ENCODE measurements around the gene ABTB1. TPM values are rescaled to one million over a fixed set of nuclear protein-coding genes. Genes with fewer than 3 reads are reported as not detected.
A peak's percentile ranks its signal among the peaks of the same experiment; 100 is the strongest.

Gene ABTB1
- total RNA-seq, 1 donor from 2014 or later = 11.8 TPM

- Histone ChIP-seq H3K4me3 (ENCODE audit: insufficient read depth, low read depth, low read length) (no peak overlapping the region), H3K4me2 (ENCODE audit: low read length) (peak overlapping the region; percentile 65), H3K79me2 (ENCODE audit: insufficient read depth, low read length) (no peaks in the 10 kb centered on the region), H4K20me1 (ENCODE audit: insufficient read depth, low read length) (no peaks in the 10 kb centered on the region), H2AFZ (ENCODE audit: low read depth, low read length) (no peak overlapping the region), H3K36me3 (ENCODE audit: insufficient read depth, low read length) (no peaks in the 10 kb centered on the region), H3K27me3 (ENCODE audit: insufficient read depth, low read length) (no peaks in the 10 kb centered on the region), H3K27ac (ENCODE audit: low read depth, low read length) (peak overlapping the region; percentile 83), H3K9me3 (ENCODE audit: insufficient read depth, low read depth, low read length) (no peaks in the 10 kb centered on the region), H3K9ac (ENCODE audit: low read length) (peak overlapping the region; percentile 71), H3K4me1 (ENCODE audit: insufficient read depth, low read length) (peaks cover 31% of the 10 kb centered on the region)
- no peak for TF ChIP-seq EZH2 (IDR thresholded peaks at IDR 0.05; ENCODE audit: insufficient read depth, low read length)
- TF ChIP-seq, protein P1, sequence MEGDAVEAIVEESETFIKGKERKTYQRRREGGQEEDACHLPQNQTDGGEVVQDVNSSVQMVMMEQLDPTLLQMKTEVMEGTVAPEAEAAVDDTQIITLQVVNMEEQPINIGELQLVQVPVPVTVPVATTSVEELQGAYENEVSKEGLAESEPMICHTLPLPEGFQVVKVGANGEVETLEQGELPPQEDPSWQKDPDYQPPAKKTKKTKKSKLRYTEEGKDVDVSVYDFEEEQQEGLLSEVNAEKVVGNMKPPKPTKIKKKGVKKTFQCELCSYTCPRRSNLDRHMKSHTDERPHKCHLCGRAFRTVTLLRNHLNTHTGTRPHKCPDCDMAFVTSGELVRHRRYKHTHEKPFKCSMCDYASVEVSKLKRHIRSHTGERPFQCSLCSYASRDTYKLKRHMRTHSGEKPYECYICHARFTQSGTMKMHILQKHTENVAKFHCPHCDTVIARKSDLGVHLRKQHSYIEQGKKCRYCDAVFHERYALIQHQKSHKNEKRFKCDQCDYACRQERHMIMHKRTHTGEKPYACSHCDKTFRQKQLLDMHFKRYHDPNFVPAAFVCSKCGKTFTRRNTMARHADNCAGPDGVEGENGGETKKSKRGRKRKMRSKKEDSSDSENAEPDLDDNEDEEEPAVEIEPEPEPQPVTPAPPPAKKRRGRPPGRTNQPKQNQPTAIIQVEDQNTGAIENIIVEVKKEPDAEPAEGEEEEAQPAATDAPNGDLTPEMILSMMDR (IDR thresholded peaks at IDR 0.05; ENCODE audit: insufficient read depth, low read depth, low read length) = no peak
- no peaks in the 10 kb centered on the region for H3K27me3 Mint-ChIP-seq (ENCODE audit: low read depth, unreplicated experiment)
- no peak overlapping the region for H3K4me3 Mint-ChIP-seq (ENCODE audit: unreplicated experiment)
- peaks cover 8% of the 10 kb centered on the region for H3K36me3 Mint-ChIP-seq (ENCODE audit: low read depth, unreplicated experiment)
- FAIRE-seq = no peak
- H3K4me1 Mint-ChIP-seq (ENCODE audit: low read depth, unreplicated experiment) = peaks cover 26% of the 10 kb centered on the region
- DNase-seq (ENCODE audit: low read depth) = no peak
- H3K9me3 Mint-ChIP-seq (ENCODE audit: unreplicated experiment) = no peaks in the 10 kb centered on the region
- H3K27ac Mint-ChIP-seq (ENCODE audit: unreplicated experiment) = peak overlapping the region; percentile 94
Measured at GRCh38 chr3:127689266-127689860, 16.6 kb downstream of the ABTB1 start.

GRCh38 chr3:127690106-127690505, 17.4 kb downstream of the ABTB1 start:
- Histone ChIP-seq H3K9me3 (ENCODE audit: insufficient read depth, low read depth, low read length) (no peaks in the 10 kb centered on the region), H2AFZ (ENCODE audit: low read depth, low read length) (peak overlapping the region; percentile 51), H3K4me1 (ENCODE audit: insufficient read depth, low read length) (peaks cover 31% of the 10 kb centered on the region), H3K79me2 (ENCODE audit: insufficient read depth, low read length) (no peaks in the 10 kb centered on the region), H3K36me3 (ENCODE audit: insufficient read depth, low read length) (no peaks in the 10 kb centered on the region), H3K4me2 (ENCODE audit: low read length) (peak overlapping the region; percentile 65), H4K20me1 (ENCODE audit: insufficient read depth, low read length) (no peaks in the 10 kb centered on the region), H3K27ac (ENCODE audit: low read depth, low read length) (peak overlapping the region; percentile 83), H3K27me3 (ENCODE audit: insufficient read depth, low read length) (no peaks in the 10 kb centered on the region), H3K9ac (ENCODE audit: low read length) (peak overlapping the region; percentile 71), H3K4me3 (ENCODE audit: insufficient read depth, low read depth, low read length) (no peak overlapping the region)
- DNase-seq (ENCODE audit: low read depth) (peak; percentile 67), FAIRE-seq (no peak)
- no peak for TF ChIP-seq EZH2 (IDR thresholded peaks at IDR 0.05; ENCODE audit: insufficient read depth, low read length)
- TF ChIP-seq, protein P1 (IDR thresholded peaks at IDR 0.05; ENCODE audit: insufficient read depth, low read depth, low read length) = no peak
- H3K4me1 Mint-ChIP-seq (ENCODE audit: low read depth, unreplicated experiment) = peaks cover 26% of the 10 kb centered on the region
- H3K9me3 Mint-ChIP-seq (ENCODE audit: unreplicated experiment) = no peaks in the 10 kb centered on the region
- H3K4me3 Mint-ChIP-seq (ENCODE audit: unreplicated experiment) = peak overlapping the region; percentile 28
- H3K36me3 Mint-ChIP-seq (ENCODE audit: low read depth, unreplicated experiment) = peaks cover 8% of the 10 kb centered on the region
- H3K27me3 Mint-ChIP-seq (ENCODE audit: low read depth, unreplicated experiment) = no peaks in the 10 kb centered on the region
- peak overlapping the region; percentile 94 for H3K27ac Mint-ChIP-seq (ENCODE audit: unreplicated experiment)

GRCh38 chr3:127690823-127691452, 18.2 kb downstream of the ABTB1 start:
- Mint-ChIP-seq H3K4me3 (ENCODE audit: unreplicated experiment) (no peak overlapping the region), H3K9me3 (ENCODE audit: unreplicated experiment) (no peaks in the 10 kb centered on the region), H3K27me3 (ENCODE audit: low read depth, unreplicated experiment) (no peaks in the 10 kb centered on the region), H3K36me3 (ENCODE audit: low read depth, unreplicated experiment) (peaks cover 8% of the 10 kb centered on the region), H3K4me1 (ENCODE audit: low read depth, unreplicated experiment) (peaks cover 26% of the 10 kb centered on the region), H3K27ac (ENCODE audit: unreplicated experiment) (peak overlapping the region; percentile 94)
- Histone ChIP-seq H2AFZ (ENCODE audit: low read depth, low read length) (peak overlapping the region; percentile 32), H4K20me1 (ENCODE audit: insufficient read depth, low read length) (no peaks in the 10 kb centered on the region), H3K9me3 (ENCODE audit: insufficient read depth, low read depth, low read length) (no peaks in the 10 kb centered on the region), H3K27me3 (ENCODE audit: insufficient read depth, low read length) (no peaks in the 10 kb centered on the region), H3K36me3 (ENCODE audit: insufficient read depth, low read length) (no peaks in the 10 kb centered on the region), H3K4me3 (ENCODE audit: insufficient read depth, low read depth, low read length) (no peak overlapping the region), H3K4me2 (ENCODE audit: low read length) (peak overlapping the region; percentile 65), H3K79me2 (ENCODE audit: insufficient read depth, low read length) (no peaks in the 10 kb centered on the region), H3K9ac (ENCODE audit: low read length) (peak overlapping the region; percentile 71), H3K27ac (ENCODE audit: low read depth, low read length) (peak overlapping the region; percentile 83), H3K4me1 (ENCODE audit: insufficient read depth, low read length) (peaks cover 31% of the 10 kb centered on the region)
- DNase-seq (ENCODE audit: low read depth) = peak; percentile 49
- no peak for FAIRE-seq
- TF ChIP-seq, protein P1 (IDR thresholded peaks at IDR 0.05; ENCODE audit: insufficient read depth, low read depth, low read length) = peak; percentile 47
- TF ChIP-seq EZH2 (IDR thresholded peaks at IDR 0.05; ENCODE audit: insufficient read depth, low read length) = no peak
